Calu3 (cell line): ENCODE data around the gene ART3. TPM values are rescaled to one million over a fixed set of nuclear protein-coding genes. Genes with fewer than 3 reads are reported as not detected.

Experiments
- BruUV-seq: library from RNA; stranded (reverse); fragments of 400-500 nt; replicated peaks from 2 replicates; lab custom pipeline; 2021; lab: Mats Ljungman, UMichigan
- CTCF ChIA-PET: fragments of 300-600 bp; sonication (Branson Sonifier 250); formaldehyde crosslinking; loops from one replicate; lab custom pipeline; 2022; ENCODE audit warnings: antibody characterized with exemption; lab: Charles Lee
- DNase-seq: peaks from one replicate; pipeline ENCODE4 v3.0.0; 2022
- H3K27ac Mint-ChIP-seq: one replicate; pipeline ENCODE4 v1.8.0; 2022; ENCODE audit warnings: mixed read lengths; ENCODE audit not compliant: unreplicated experiment
- H3K27me3 Mint-ChIP-seq: one replicate; pipeline ENCODE4 v1.8.0; 2022; ENCODE audit warnings: mixed read lengths; ENCODE audit not compliant: unreplicated experiment
- H3K36me3 Mint-ChIP-seq: one replicate; pipeline ENCODE4 v1.8.0; 2022; ENCODE audit warnings: mild to moderate bottlenecking, moderate library complexity, mixed read lengths; ENCODE audit not compliant: insufficient read depth, unreplicated experiment
- H3K4me1 Mint-ChIP-seq: one replicate; pipeline ENCODE4 v1.8.0; 2022; ENCODE audit warnings: mild to moderate bottlenecking, low read depth, mixed read lengths; ENCODE audit not compliant: unreplicated experiment
- H3K4me3 Mint-ChIP-seq: one replicate; pipeline ENCODE4 v1.8.0; 2022; ENCODE audit warnings: mild to moderate bottlenecking, low read depth, moderate library complexity, mixed read lengths; ENCODE audit not compliant: unreplicated experiment
- H3K9me3 Mint-ChIP-seq: one replicate; pipeline ENCODE4 v1.8.0; 2022; ENCODE audit warnings: low read depth, mixed read lengths; ENCODE audit not compliant: unreplicated experiment
- intact Hi-C: fragments of 100-400 bp; cut with micrococcal nuclease; formaldehyde crosslinking; loops from one replicate; pipeline ENCODE4 v1.10.0; 2022; ENCODE audit not compliant: unreplicated experiment
- total RNA-seq: library from RNA; stranded (reverse); gene quantifications from 2 replicates; pipeline ENCODE4 v1.2.3, GENCODE V29; 2022
- TF ChIP-seq, protein P1 (sequence below): fragments of 200-600 bp; IDR thresholded peaks from one replicate; pipeline ENCODE4 v1.8.0; 2022; ENCODE audit warnings: antibody characterized with exemption; ENCODE audit not compliant: unreplicated experiment

Gene ART3
- total RNA-seq, 1 experiment from 2014 or later = 1.7 TPM

DNA sequence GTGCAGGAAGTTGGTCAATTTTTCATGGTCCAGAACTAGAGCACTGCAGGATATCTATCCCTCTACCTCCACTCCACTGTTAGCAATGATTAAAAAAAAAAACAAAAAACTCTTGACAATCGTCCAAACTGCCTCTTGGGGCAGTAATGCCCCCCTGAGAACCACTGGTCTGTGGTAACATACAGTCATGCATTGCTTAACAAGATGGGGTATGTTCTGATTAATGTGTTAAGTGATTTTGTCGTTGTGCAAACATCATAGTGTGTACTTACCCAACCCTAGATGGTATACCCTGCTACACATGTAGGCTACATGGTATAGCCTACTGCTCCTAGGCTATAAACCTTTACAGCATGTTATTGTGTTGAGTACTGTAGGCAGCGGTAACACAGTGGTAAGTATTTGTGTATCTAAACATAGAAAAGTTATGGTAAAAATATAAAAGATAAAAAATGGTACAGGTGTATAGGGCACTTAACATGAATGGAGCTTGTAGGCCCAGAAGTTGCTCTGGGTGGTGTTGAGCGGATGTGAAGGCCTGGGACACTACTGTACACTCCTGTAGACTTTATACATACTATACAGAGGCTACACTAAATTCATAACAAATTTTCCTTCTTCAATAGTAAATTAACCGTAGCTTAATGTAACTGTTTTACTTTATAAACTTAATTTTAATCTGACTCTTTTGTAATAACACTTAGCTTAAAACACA is 34.1 kb downstream of the ART3 start:
- Mint-ChIP-seq H3K36me3 (no peaks in the 10 kb centered on the region), H3K27me3 (no peaks in the 10 kb centered on the region), H3K9me3 (no peaks in the 10 kb centered on the region), H3K4me3 (no peak overlapping the region), H3K4me1 (no peaks in the 10 kb centered on the region), H3K27ac (no peak overlapping the region)
- intact Hi-C loops = no loop called here
- TF ChIP-seq, protein P1, sequence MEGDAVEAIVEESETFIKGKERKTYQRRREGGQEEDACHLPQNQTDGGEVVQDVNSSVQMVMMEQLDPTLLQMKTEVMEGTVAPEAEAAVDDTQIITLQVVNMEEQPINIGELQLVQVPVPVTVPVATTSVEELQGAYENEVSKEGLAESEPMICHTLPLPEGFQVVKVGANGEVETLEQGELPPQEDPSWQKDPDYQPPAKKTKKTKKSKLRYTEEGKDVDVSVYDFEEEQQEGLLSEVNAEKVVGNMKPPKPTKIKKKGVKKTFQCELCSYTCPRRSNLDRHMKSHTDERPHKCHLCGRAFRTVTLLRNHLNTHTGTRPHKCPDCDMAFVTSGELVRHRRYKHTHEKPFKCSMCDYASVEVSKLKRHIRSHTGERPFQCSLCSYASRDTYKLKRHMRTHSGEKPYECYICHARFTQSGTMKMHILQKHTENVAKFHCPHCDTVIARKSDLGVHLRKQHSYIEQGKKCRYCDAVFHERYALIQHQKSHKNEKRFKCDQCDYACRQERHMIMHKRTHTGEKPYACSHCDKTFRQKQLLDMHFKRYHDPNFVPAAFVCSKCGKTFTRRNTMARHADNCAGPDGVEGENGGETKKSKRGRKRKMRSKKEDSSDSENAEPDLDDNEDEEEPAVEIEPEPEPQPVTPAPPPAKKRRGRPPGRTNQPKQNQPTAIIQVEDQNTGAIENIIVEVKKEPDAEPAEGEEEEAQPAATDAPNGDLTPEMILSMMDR = no peak
- CTCF ChIA-PET = no interaction called here
- DNase-seq = no peak
- no TSS peak for BruUV-seq

DNA sequence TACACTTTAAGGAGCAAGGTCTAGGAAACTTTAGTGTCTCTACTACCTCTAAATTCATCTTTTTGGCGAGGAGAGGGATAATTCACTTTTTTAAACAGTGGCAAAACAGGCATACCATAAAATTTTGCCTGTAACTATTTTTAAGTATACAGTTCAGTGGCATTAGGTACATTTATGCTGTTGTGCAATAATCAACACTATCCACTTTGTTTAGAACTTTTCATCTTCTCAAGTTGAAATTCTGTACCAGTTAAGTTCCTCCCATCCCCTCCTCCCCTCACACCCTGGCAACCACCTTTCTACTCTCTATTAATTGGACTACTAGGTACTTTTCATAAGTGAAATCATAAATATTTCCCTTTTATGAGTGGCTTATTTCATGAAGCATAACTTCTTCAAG is 42.3 kb downstream of the ART3 start:
- CTCF ChIA-PET = no interaction called here
- DNase-seq = no peak
- no peaks in the 10 kb centered on the region for H3K36me3 Mint-ChIP-seq
- no TSS peak for BruUV-seq
- TF ChIP-seq, protein P1 = no peak
- H3K4me1 Mint-ChIP-seq = no peaks in the 10 kb centered on the region
- no peaks in the 10 kb centered on the region for H3K9me3 Mint-ChIP-seq
- no peak overlapping the region for H3K4me3 Mint-ChIP-seq
- H3K27ac Mint-ChIP-seq = no peak overlapping the region
- intact Hi-C loops = no loop called here
- no peaks in the 10 kb centered on the region for H3K27me3 Mint-ChIP-seq

DNA sequence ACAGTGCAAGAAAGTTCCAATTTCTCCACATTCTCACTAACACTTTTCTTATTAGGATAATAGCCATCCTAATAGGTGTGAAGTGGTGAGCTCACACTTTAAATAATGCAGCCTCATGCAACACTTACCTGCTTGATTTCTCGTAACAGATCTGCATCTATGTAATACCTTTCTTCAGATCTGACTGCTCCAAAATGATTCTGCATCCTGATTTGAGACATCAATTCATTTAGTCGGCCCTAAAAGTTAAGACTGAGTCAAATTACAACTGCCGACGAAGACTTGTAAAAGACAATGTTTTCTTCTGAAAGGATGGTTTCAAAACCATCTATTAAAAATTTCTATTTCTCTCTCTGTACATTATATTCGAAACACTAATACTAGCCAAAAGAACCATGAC is 43.0 kb downstream of the ART3 start:
- intact Hi-C loops = no loop called here
- H3K4me1 Mint-ChIP-seq = no peaks in the 10 kb centered on the region
- no peak overlapping the region for H3K4me3 Mint-ChIP-seq
- H3K27me3 Mint-ChIP-seq = no peaks in the 10 kb centered on the region
- CTCF ChIA-PET = no interaction called here
- H3K27ac Mint-ChIP-seq = no peak overlapping the region
- H3K36me3 Mint-ChIP-seq = no peaks in the 10 kb centered on the region
- H3K9me3 Mint-ChIP-seq = no peaks in the 10 kb centered on the region
- no peak for DNase-seq
- TF ChIP-seq, protein P1 = no peak
- BruUV-seq = no TSS peak

DNA sequence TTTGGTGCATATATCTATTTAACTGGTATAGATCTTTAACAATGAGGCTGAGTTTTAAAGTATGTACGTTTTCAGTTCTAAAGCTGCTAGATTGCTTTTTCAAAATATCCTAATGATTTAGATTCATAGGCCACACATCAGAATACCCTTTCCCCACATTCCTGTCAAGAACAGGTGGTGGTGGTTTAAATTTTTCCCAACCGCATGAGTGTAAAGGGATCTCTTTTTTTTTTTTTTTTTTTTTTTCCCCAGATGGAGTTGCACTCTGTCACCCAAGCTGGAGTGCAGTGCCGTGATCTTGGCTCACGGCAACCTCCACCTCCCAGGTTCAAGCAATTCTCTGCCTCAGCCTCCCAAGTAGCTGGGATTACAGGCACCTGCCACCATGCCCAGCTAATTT is 45.7 kb downstream of the ART3 start:
- Mint-ChIP-seq H3K27me3 (no peaks in the 10 kb centered on the region), H3K4me3 (no peak overlapping the region), H3K27ac (no peak overlapping the region), H3K9me3 (no peaks in the 10 kb centered on the region), H3K4me1 (no peaks in the 10 kb centered on the region), H3K36me3 (peaks cover 9% of the 10 kb centered on the region)
- CTCF ChIA-PET = interaction anchor here (0.7 kb wide), 1 partner anchor 144 kb away, joined by 12 read pairs; no protein-coding TSS in a partner anchor
- no peak for DNase-seq
- TF ChIP-seq, protein P1 = no peak
- intact Hi-C loops = no loop called here
- no TSS peak for BruUV-seq
